Stimulated activated CD4-positive, alpha-beta T cell treated with anti-CD3 and anti-CD28 coated beads, Interleukin-15, amount 100 ng/mL, for 48 hours (primary cell): ENCODE data around the gene CCDC57.
"Not testable (repeated sequence)": the region's sequence is repeated elsewhere in the genome, so short reads cannot be mapped to it uniquely, and the experiment has no call there.

Experiments used
- DNase-seq, 2 donors: peaks; one replicate each; pipeline ENCODE4 v3.0.0-alpha.2; 2020; ENCODE audit warnings: low read depth in 2 of 2

Gene CCDC57

GRCh38 chr17:82222816-82223215 is 10.2 kb upstream of the CCDC57 start:
- DNase-seq = no peak

DNA sequence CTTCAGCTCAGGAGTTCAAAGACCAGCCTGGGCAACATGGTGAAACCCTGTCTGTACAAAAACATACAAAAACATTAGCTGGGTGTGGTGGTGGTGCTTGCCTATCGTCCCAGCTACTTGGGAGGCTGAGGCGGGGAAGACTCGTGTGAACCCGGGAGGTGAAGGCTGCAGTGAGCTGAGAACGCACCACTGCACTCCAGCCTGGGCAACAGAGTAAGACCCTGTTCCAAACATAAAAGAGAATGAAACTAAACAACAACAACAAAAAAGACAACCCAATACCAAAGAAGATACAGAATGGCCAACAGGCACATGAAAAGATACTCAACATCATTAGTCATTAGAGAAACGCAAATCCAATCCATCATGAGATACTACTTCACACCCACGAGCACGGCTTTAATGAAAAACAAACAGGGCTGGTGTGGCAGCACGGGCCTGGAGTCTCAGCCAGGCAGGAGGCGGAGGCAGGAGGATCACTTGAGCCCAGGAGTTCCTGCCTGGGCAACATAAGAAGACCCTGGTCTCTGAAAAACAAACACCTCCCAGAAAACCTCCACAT is 8.8 kb upstream of the CCDC57 start:
- no peak for DNase-seq

GRCh38 chr17:82219753-82220709 is 7.4 kb upstream of the CCDC57 start:
- DNase-seq = no peak

DNA sequence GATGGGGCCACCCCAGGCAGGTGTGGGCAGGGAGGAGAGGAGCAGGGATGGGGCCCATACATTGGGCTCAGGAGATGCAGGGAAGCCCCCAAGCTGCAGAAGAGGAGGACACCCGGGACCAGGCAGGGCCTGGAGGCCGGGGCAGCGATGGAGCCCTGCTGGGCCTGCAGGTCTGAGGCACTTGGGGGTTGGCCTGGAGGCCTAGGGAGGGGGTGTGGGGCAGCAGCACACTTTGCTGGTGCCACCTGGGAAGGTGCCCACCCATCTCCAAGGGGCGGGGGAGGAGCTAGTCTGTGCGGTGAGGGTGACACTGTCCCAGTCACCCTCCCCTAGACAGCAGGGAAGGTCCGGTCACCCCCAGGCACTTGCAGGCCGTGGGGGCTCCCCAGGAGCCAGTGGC is 6.4 kb upstream of the CCDC57 start:
- DNase-seq = no peak

- DNase-seq = no peak
Observed at GRCh38 chr17:82218349-82219075, 5.9 kb upstream of the CCDC57 start.

- DNase-seq = no peak
Observed at GRCh38 chr17:82217530-82218204, 5.0 kb upstream of the CCDC57 start.

- no peak for DNase-seq
Observed at GRCh38 chr17:82217120-82217529, 4.5 kb upstream of the CCDC57 start.

DNA sequence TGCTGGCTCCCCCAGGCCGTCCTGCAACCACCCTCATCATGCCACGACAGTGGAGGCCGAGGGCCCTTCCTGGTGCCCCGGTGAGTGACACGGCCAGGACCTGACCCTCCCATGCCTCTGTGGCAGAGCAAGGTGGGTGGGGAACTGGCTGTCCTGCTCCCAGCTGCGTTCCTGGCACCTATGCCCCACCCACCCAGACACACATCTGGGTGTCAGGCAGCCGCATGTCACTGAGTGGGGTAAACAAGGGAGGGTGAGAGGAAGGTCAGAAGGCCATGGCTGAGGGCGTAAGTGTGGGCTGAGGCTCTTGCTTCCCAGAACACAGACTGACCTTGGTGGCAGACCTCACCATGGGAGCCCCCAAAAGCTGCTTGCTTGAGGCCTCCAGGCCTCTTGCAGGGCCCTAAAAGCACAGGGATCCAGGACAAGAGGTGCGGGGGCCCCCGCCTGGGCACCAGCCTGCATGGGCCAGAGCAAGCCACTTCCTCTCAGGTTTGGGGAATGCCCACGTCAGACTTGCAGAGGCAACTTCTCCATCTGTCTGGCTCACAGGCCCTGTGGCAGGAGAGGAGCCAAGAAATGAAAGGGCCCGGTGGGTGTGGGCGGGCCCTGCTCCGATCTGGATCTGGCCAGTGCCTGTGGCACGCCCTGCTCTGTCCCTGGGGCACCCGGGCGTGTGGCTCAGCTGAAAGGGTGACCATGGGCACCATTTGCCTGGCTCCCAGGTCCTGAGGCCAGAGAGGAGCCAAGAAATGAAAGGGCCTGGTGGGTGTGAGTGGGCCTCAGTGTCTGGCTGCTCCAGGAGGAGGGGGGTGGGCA is 3.9 kb upstream of the CCDC57 start:
- no peak for DNase-seq

DNA sequence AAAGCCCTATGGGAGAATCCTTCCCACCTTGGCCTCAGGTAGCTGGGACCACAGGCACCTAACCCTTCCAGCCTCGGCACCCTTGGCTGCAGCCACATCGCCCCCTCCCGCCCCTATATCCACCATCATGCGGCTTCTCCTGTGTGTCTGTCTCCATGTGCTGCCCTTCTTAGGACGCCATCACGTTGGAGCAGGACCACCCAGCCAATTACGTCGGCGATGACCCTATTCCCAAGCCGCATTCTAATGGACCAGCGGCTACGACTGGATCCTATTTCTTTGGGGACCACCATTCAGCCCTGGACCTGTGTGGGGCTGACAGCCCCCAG is 3.3 kb upstream of the CCDC57 start:
- no peak for DNase-seq

DNA sequence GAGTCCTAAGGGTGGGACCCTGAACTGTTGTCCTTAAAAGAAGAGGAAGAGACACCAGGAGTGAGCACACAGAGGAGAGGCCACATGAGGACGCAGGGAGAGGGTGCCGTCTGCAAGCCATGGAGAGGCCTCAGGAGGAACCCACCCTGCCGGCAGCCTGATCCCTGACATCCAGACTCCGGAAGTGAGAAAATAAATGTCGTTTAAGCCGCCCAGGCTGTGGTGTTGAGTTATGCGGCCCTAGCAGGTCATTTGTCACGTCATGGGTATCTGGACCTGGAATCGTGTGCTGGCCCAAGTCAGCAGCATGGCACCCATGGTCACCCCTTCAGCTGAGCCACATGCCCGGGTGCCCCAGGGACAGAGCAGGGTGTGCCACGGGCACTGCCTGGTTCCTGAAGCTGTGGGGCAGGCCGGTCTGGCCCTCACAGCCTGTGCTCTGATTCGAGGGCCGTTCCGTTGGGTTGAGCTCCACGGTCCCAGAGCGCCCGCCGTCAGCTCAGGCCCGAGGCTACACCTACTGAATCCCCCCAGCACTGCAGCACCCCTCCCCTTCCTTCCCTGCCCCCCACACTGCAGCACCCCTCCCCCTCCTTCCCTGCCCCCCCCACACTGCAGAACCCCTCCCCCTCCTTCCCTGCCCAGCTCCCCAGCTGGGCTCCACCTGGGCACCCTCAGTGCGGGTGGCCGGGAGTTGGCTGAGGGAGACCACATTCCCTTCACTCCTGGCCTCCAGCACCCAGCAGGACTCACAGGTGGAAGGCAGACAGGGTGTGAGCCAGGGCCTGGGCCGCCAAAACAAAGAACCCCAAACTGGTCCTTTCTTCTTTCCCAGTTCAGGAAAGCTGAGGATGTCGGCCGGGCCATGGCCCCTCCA is 2.7 kb upstream of the CCDC57 start:
- DNase-seq = no peak

GRCh38 chr17:82214012-82214628 is 1.5 kb upstream of the CCDC57 start:
- DNase-seq = no peak

GRCh38 chr17:82213251-82214011 is 789 bp upstream of the CCDC57 start:
- no peak for DNase-seq

- not testable (repeated sequence) for DNase-seq
Observed at GRCh38 chr17:82210655-82211054, 2.0 kb downstream of the CCDC57 start.

DNA sequence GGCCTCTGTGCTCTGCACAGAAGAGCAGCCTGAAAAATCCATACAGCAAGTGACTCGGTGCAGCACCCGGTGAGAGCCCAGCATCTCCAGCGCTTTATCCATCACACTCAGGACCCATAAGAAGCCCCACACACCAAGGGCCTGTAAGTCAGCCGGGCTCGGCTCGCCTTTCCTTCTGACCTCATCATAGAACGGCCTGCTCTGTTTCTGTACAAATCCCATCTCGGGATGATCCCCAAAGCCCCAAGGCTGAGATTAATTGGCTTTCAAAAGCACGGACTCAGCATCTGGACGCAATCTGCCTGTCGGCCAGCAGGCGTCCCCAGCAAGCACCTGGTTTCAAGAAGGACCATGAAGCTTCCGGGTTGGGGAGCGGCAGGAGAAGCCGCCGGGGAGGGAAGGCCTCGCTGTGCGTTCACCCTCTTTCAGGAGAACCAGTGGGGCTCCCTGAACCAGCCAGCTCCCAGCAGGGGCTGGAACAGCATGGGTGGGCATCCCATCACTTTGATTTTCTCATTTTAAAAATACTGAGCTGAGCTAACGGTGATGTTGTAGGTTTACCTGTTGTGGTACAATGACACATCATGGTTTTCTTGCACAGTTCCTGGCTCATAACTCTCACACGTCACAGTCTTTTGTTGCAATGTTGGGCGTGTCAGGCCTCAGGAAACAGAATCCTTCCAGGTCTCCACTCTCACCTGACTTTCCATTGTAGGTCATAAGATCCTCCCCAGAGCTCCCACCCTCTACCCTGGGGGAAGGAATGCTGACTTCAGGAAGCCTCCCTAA is 6.7 kb downstream of the CCDC57 start:
- DNase-seq = peak; percentile 66 to 70

GRCh38 chr17:82204831-82205719 is 7.6 kb downstream of the CCDC57 start:
- DNase-seq = peak in 1 of 2 donors; percentile 57

GRCh38 chr17:82203920-82204319 is 8.7 kb downstream of the CCDC57 start:
- DNase-seq = no peak

DNA sequence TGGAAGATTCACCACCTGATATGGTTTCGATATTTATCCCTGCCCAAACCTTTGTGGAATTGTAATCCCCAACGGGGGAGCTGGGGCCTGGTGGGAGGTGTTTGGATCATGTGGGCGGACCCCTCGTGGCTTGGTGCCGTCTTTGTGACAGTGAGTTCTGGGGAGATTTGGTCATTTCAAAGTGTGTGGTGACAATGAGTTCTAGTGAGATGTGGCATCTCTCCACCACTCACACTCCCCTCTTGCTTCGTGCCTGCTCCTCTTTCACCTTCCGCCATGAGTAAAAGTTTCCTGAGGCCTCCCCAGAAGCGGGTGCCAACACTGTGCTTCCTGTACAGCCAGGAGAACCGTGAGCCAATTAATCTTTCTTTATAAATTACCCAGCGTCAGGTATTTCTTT is 9.7 kb downstream of the CCDC57 start:
- no peak for DNase-seq
